Measurements from ENCODE around the gene PRELID2. TPM values are rescaled to one million over a fixed set of nuclear protein-coding genes. Genes with fewer than 3 reads are reported as not detected.

PRELID2 gene
- polyA plus RNA-seq, 1 donor (not counting 4 experiments of a cell fraction or from before 2014, with no cell fraction given), result 5.1 TPM

DNA sequence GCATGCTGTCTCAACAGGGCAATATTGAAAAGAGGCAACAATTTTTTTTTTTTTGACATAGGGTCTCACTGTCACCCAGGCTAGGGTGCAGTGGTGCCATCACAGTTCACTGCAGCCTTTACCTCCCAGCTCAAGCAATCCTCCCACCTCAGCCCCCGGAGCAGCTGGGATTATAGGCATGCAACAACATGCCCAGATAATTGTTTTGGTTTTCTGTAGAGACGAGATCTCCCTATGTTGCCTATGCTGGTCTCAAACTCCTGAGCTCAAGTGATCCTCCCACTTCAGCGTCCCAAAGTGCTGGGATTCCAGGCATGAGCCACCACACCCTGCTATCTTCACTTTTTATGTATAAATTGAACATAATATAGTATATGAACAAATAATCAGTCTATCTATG, 47.6 kb downstream of the PRELID2 start:
- Histone ChIP-seq H3K36me3 (ENCODE audit: control insufficient read depth in 2 of 2, extremely low read depth in 1 of 2, insufficient read depth in 2 of 2, low read length in 2 of 2) (no peaks in the 10 kb centered on the region), H3K27me3 (ENCODE audit: control insufficient read depth, extremely low read depth, insufficient read depth, low read length) (no peaks in the 10 kb centered on the region), H3K9me3 (ENCODE audit: control insufficient read depth, low read depth, low read length) (no peaks in the 10 kb centered on the region), H3K9me1 (ENCODE audit: control insufficient read depth, extremely low read depth, insufficient read depth, low read length) (no peaks in the 10 kb centered on the region), H4K20me1 (ENCODE audit: control insufficient read depth, extremely low read depth, insufficient read depth, low read length) (no peaks in the 10 kb centered on the region), H3K4me2 (ENCODE audit: control insufficient read depth, extremely low read depth, insufficient read depth, low read depth, low read length) (no peak overlapping the region), H3K27ac (ENCODE audit: control insufficient read depth, insufficient read depth, low read length) (no peak overlapping the region), H3K4me3 (ENCODE audit: control insufficient read depth in 2 of 3, extremely low read depth in 1 of 3, insufficient read depth in 2 of 3, low read depth in 1 of 3, low read length in 3 of 3) (no peak overlapping the region), H2AFZ (ENCODE audit: control insufficient read depth, low read length) (no peak overlapping the region), H3K79me2 (ENCODE audit: control insufficient read depth, insufficient read depth, low read length) (no peaks in the 10 kb centered on the region), H3K9ac (ENCODE audit: control insufficient read depth, extremely low read depth, insufficient read depth, low read length) (no peak overlapping the region), H3K4me1 (ENCODE audit: control insufficient read depth, extremely low read depth, insufficient read depth, low read length) (peaks cover 4% of the 10 kb centered on the region)
- dilution Hi-C loops (cut with MboI; ENCODE audit: extremely low pct_ligation_motif_present, low sequenced_read_pairs), result no loop called here
- TF ChIP-seq, protein P1, sequence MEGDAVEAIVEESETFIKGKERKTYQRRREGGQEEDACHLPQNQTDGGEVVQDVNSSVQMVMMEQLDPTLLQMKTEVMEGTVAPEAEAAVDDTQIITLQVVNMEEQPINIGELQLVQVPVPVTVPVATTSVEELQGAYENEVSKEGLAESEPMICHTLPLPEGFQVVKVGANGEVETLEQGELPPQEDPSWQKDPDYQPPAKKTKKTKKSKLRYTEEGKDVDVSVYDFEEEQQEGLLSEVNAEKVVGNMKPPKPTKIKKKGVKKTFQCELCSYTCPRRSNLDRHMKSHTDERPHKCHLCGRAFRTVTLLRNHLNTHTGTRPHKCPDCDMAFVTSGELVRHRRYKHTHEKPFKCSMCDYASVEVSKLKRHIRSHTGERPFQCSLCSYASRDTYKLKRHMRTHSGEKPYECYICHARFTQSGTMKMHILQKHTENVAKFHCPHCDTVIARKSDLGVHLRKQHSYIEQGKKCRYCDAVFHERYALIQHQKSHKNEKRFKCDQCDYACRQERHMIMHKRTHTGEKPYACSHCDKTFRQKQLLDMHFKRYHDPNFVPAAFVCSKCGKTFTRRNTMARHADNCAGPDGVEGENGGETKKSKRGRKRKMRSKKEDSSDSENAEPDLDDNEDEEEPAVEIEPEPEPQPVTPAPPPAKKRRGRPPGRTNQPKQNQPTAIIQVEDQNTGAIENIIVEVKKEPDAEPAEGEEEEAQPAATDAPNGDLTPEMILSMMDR (optimal IDR thresholded peaks at IDR 0.05 in 1 of 3, IDR thresholded peaks at IDR 0.05 in 1 of 3, conservative IDR thresholded peaks at IDR 0.05 in 1 of 3; ENCODE audit: extremely low read depth in 1 of 3, insufficient read depth in 2 of 3, low read length in 3 of 3), result no peak
- no peak for TF ChIP-seq EZH2 (IDR thresholded peaks at IDR 0.05; ENCODE audit: low read length)
- DNase-seq (ENCODE audit: low read depth, low spot score) (no peak), FAIRE-seq (no peak)

DNA sequence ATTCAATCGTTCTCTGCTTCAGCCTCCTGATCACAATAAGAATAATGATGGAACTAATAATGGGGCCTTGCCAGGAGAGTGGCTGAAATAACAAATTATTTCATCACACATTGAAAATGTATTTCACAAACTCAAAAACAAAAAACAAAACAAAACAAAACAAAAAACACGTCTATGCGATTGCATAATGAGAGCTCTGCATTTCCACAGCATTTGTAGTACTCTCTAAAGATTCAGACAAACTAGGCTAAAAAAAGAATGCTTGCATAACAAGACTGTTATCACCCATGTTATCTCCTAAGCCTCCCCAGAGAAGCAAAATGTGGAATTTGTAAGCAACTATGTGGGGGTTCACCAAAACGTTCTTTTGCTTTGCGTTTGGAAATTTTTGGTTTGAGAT, 48.1 kb downstream of the PRELID2 start:
- Histone ChIP-seq H3K4me1 (ENCODE audit: control insufficient read depth, extremely low read depth, insufficient read depth, low read length) (peaks cover 4% of the 10 kb centered on the region), H3K4me3 (ENCODE audit: control insufficient read depth in 2 of 3, extremely low read depth in 1 of 3, insufficient read depth in 2 of 3, low read depth in 1 of 3, low read length in 3 of 3) (no peak overlapping the region), H3K9me1 (ENCODE audit: control insufficient read depth, extremely low read depth, insufficient read depth, low read length) (no peaks in the 10 kb centered on the region), H3K79me2 (ENCODE audit: control insufficient read depth, insufficient read depth, low read length) (no peaks in the 10 kb centered on the region), H3K36me3 (ENCODE audit: control insufficient read depth in 2 of 2, extremely low read depth in 1 of 2, insufficient read depth in 2 of 2, low read length in 2 of 2) (no peaks in the 10 kb centered on the region), H3K4me2 (ENCODE audit: control insufficient read depth, extremely low read depth, insufficient read depth, low read depth, low read length) (no peak overlapping the region), H3K27ac (ENCODE audit: control insufficient read depth, insufficient read depth, low read length) (no peak overlapping the region), H2AFZ (ENCODE audit: control insufficient read depth, low read length) (no peak overlapping the region), H3K9ac (ENCODE audit: control insufficient read depth, extremely low read depth, insufficient read depth, low read length) (no peak overlapping the region), H3K27me3 (ENCODE audit: control insufficient read depth, extremely low read depth, insufficient read depth, low read length) (no peaks in the 10 kb centered on the region), H4K20me1 (ENCODE audit: control insufficient read depth, extremely low read depth, insufficient read depth, low read length) (no peaks in the 10 kb centered on the region), H3K9me3 (ENCODE audit: control insufficient read depth, low read depth, low read length) (no peaks in the 10 kb centered on the region)
- DNase-seq (ENCODE audit: low read depth, low spot score) (no peak), FAIRE-seq (no peak)
- TF ChIP-seq, protein P1 (optimal IDR thresholded peaks at IDR 0.05 in 1 of 3, IDR thresholded peaks at IDR 0.05 in 1 of 3, conservative IDR thresholded peaks at IDR 0.05 in 1 of 3; ENCODE audit: extremely low read depth in 1 of 3, insufficient read depth in 2 of 3, low read length in 3 of 3), result no peak
- TF ChIP-seq EZH2 (IDR thresholded peaks at IDR 0.05; ENCODE audit: low read length), result no peak
- dilution Hi-C loops (cut with MboI; ENCODE audit: extremely low pct_ligation_motif_present, low sequenced_read_pairs), result no loop called here
